ENCODE data around the gene TRPM2. TPM values are rescaled to one million over a fixed set of nuclear protein-coding genes. Genes with fewer than 3 reads are reported as not detected.

Gene TRPM2
- total RNA-seq, 2 donors from 2014 or later = 1.6 to 12.5 TPM

- Histone ChIP-seq H3K4me3 (ENCODE audit: low read length) (no peak overlapping the region), H3K27me3 (ENCODE audit: control insufficient read depth, insufficient read depth, low read length, poor library complexity, severe bottlenecking) (no peaks in the 10 kb centered on the region), H3K27ac (ENCODE audit: low read depth, low read length) (no peak overlapping the region), H3K9me3 (ENCODE audit: control insufficient read depth, low read length) (no peaks in the 10 kb centered on the region), H3K4me1 (ENCODE audit: control insufficient read depth, insufficient read depth, low read length) (no peaks in the 10 kb centered on the region), H3K36me3 (ENCODE audit: control insufficient read depth, insufficient read depth, low read length) (no peaks in the 10 kb centered on the region), H3K9ac (ENCODE audit: extremely low read depth, low read length, poor library complexity, severe bottlenecking) (no peak overlapping the region)
- Mint-ChIP-seq H3K4me3 (no peak overlapping the region), H3K27ac (no peak overlapping the region), H3K27me3 (ENCODE audit: insufficient read depth) (no peaks in the 10 kb centered on the region), H3K36me3 (ENCODE audit: low read depth) (no peaks in the 10 kb centered on the region), H3K4me1 (no peaks in the 10 kb centered on the region), H3K9me3 (no peaks in the 10 kb centered on the region)
- DNase-seq = no peak
- 89 to 92% methylated on average over 5 to 11 of the region's 11 CpGs for WGBS, 2 experiments (ENCODE audit: insufficient coverage in 1 of 2, insufficient read length in 1 of 2)
- no peak for TF ChIP-seq CTCF (conservative IDR thresholded peaks at IDR 0.05)
Measured at GRCh38 chr21:44439211-44439600, 85.8 kb downstream of the TRPM2 start.

GRCh38 chr21:44440241-44441040, 87.0 kb downstream of the TRPM2 start:
- Mint-ChIP-seq H3K9me3 (no peaks in the 10 kb centered on the region), H3K27ac (no peak overlapping the region), H3K27me3 (ENCODE audit: insufficient read depth) (no peaks in the 10 kb centered on the region), H3K4me1 (no peaks in the 10 kb centered on the region), H3K36me3 (ENCODE audit: low read depth) (no peaks in the 10 kb centered on the region), H3K4me3 (no peak overlapping the region)
- Histone ChIP-seq H3K9ac (ENCODE audit: extremely low read depth, low read length, poor library complexity, severe bottlenecking) (no peak overlapping the region), H3K27me3 (ENCODE audit: control insufficient read depth, insufficient read depth, low read length, poor library complexity, severe bottlenecking) (no peaks in the 10 kb centered on the region), H3K9me3 (ENCODE audit: control insufficient read depth, low read length) (no peaks in the 10 kb centered on the region), H3K4me3 (ENCODE audit: low read length) (no peak overlapping the region), H3K4me1 (ENCODE audit: control insufficient read depth, insufficient read depth, low read length) (no peaks in the 10 kb centered on the region), H3K36me3 (ENCODE audit: control insufficient read depth, insufficient read depth, low read length) (peaks cover 6% of the 10 kb centered on the region), H3K27ac (ENCODE audit: low read depth, low read length) (no peak overlapping the region)
- no peak for DNase-seq
- no peak for TF ChIP-seq CTCF (conservative IDR thresholded peaks at IDR 0.05)
- WGBS, 2 experiments (ENCODE audit: insufficient coverage in 1 of 2, insufficient read length in 1 of 2) = 89 to 92% methylated on average over 14 to 31 of the region's 33 CpGs

GRCh38 chr21:44441041-44441400, 87.6 kb downstream of the TRPM2 start:
- H3K9me3 ChIP-seq (ENCODE audit: control insufficient read depth, low read length) = no peaks in the 10 kb centered on the region
- no peak overlapping the region for H3K9ac ChIP-seq (ENCODE audit: extremely low read depth, low read length, poor library complexity, severe bottlenecking)
- DNase-seq = no peak
- no peaks in the 10 kb centered on the region for H3K27me3 ChIP-seq (ENCODE audit: control insufficient read depth, insufficient read depth, low read length, poor library complexity, severe bottlenecking)
- WGBS, 2 experiments (ENCODE audit: insufficient coverage in 1 of 2, insufficient read length in 1 of 2) = 80 to 93% methylated on average over 4 to 10 of the region's 10 CpGs
- no peaks in the 10 kb centered on the region for H3K27me3 Mint-ChIP-seq (ENCODE audit: insufficient read depth)
- no peaks in the 10 kb centered on the region for H3K4me1 Mint-ChIP-seq
- H3K27ac Mint-ChIP-seq = no peak overlapping the region
- H3K9me3 Mint-ChIP-seq = no peaks in the 10 kb centered on the region
- no peak overlapping the region for H3K27ac ChIP-seq (ENCODE audit: low read depth, low read length)
- no peaks in the 10 kb centered on the region for H3K4me1 ChIP-seq (ENCODE audit: control insufficient read depth, insufficient read depth, low read length)
- H3K36me3 Mint-ChIP-seq (ENCODE audit: low read depth) = no peaks in the 10 kb centered on the region
- H3K36me3 ChIP-seq (ENCODE audit: control insufficient read depth, insufficient read depth, low read length) = peaks cover 8% of the 10 kb centered on the region
- TF ChIP-seq CTCF (conservative IDR thresholded peaks at IDR 0.05) = no peak
- no peak overlapping the region for H3K4me3 Mint-ChIP-seq
- H3K4me3 ChIP-seq (ENCODE audit: low read length) = no peak overlapping the region

Measured in endodermal cell (in vitro differentiated cells).